Thymus (tissue), 11 donors: Measurements from ENCODE around the gene PROCA1. TPM values are rescaled to one million over a fixed set of nuclear protein-coding genes. Genes with fewer than 3 reads are reported as not detected.

Experiments
- DNase-seq, 9 donors: peaks; one replicate each; pipeline ENCODE4 v3.0.0-alpha.2; 2013; ENCODE audit warnings: low spot score in 9 of 9, low read depth in 6 of 9, missing footprints in 1 of 9
- H3K27ac ChIP-seq, 2 donors: one replicate each; pipeline ENCODE4 v1.5.1; 2013; ENCODE audit warnings: control low read depth in 1 of 2, low read depth in 1 of 2, low read length in 1 of 2, mild to moderate bottlenecking in 1 of 2, moderate library complexity in 1 of 2
- H3K27me3 ChIP-seq, 2 donors: one replicate each; pipeline ENCODE4 v1.5.1; 2013; ENCODE audit warnings: low read length in 1 of 2; ENCODE audit not compliant: control insufficient read depth in 2 of 2, insufficient read depth in 1 of 2
- H3K36me3 ChIP-seq, 2 donors: one replicate each; pipeline ENCODE4 v1.5.1; 2013; ENCODE audit warnings: low read length in 1 of 2, mild to moderate bottlenecking in 1 of 2, moderate library complexity in 1 of 2; ENCODE audit not compliant: control insufficient read depth in 2 of 2, insufficient read depth in 2 of 2
- H3K4me1 ChIP-seq, 2 donors: one replicate each; pipeline ENCODE4 v1.5.1; 2013; ENCODE audit warnings: low read length in 2 of 2; ENCODE audit not compliant: control insufficient read depth in 2 of 2, insufficient read depth in 2 of 2
- H3K4me3 ChIP-seq, 2 donors: one replicate each; pipeline ENCODE4 v1.5.1; 2013; ENCODE audit warnings: low read length in 2 of 2, control low read depth in 1 of 2, mild to moderate bottlenecking in 1 of 2
- H3K9me3 ChIP-seq, 2 donors: one replicate each; pipeline ENCODE4 v1.5.1; 2013; ENCODE audit warnings: low read length in 1 of 2, mild to moderate bottlenecking in 1 of 2; ENCODE audit not compliant: control insufficient read depth in 2 of 2, insufficient read depth in 1 of 2
- whole genome bisulfite sequencing: extraction: QIAGEN DNeasy Blood & Tissue Kit; methylation state at CpG from one replicate; pipeline ENCODE4 v1.1.7; 2013; 5-methylcytosine and 5-hydroxymethylcytosine counted together
- polyA plus RNA-seq: library from polyadenylated mRNA; stranded (reverse); fragments of 200-250 nt; gene quantifications from one replicate; pipeline ENCODE4 v1.2.3, GENCODE V29; 2013
- total RNA-seq: library from RNA; stranded (reverse); fragments of 120-200 nt; gene quantifications from one replicate; pipeline ENCODE4 v1.2.4, GENCODE V29; 2013
- donor health status: healthy.

Gene PROCA1
- total and polyA plus RNA-seq, 2 donors, result 1.0 to 11.3 TPM

DNA sequence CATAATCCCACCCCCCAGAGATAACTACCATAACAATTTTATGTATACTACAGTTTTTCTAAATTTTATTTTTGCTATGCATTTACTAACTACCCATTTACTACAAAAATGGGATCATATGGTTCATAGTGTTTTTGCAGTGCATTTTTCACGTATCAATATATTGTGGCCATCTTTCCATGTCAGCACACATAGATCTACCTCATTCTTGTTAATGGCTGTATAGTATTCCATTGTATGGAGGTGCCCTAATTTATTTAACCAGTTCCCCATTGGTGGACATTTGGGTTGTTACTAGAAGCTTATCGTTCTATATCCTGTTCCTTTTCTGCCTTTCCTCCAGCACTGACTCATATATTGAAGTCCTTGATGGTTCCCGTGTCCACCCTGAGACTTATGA, 22.7 kb downstream of the PROCA1 start:
- DNase-seq, result no peak
- no peak overlapping the region for H3K4me3 ChIP-seq
- no peaks in the 10 kb centered on the region for H3K4me1 ChIP-seq
- H3K36me3 ChIP-seq, result peaks cover 76 to 84% of the 10 kb centered on the region in 2 donors
- no peaks in the 10 kb centered on the region for H3K27me3 ChIP-seq
- no peak overlapping the region for H3K27ac ChIP-seq
- H3K9me3 ChIP-seq, result no peaks in the 10 kb centered on the region
- over 99% methylated on average over 3 of the region's 3 CpGs for WGBS

DNA sequence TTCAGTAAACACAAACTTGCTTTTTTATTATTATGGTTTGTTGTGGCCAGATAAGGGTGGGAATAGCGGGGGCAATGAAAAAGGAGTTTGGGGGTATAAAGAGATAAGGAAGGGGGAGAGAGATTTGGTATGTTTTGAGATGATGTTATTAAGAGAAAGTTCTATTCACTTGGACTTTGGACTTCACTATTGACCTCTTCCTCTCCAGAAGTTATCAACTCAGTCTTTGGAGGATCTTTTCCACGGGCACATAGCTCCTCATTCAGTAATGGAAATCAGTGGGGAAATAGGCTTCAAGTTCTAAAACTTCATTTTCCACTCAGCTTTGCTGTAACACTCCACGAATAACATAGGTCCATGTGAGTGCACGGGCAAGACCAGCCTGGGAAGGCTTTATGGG, 23.2 kb downstream of the PROCA1 start:
- over 99% methylated on average over 4 of the region's 4 CpGs for WGBS
- Histone ChIP-seq H3K4me3 (no peak overlapping the region), H3K27ac (no peak overlapping the region), H3K4me1 (no peaks in the 10 kb centered on the region), H3K9me3 (no peaks in the 10 kb centered on the region), H3K27me3 (no peaks in the 10 kb centered on the region), H3K36me3 (peaks cover 75 to 84% of the 10 kb centered on the region in 2 donors)
- no peak for DNase-seq

DNA sequence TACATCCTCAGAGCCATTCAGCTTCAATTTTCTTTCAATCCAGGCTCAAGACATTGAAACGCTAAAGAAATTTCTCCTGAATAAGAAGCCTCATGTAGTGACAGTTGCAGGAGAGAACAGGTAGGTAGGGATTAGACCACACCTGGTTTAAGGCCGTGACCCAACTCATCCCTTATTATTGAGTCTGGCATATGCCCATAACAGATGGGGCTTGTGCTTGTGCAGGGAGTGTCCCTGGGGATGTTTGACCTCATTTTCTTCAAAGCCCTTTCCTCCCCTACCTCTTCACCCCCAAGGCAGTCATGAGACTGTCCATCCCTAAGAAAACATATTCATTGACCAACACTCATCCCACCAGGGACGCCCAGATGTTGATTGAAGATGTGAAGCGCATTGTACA, 25.4 kb downstream of the PROCA1 start:
- H3K27ac ChIP-seq, result no peak overlapping the region
- H3K27me3 ChIP-seq, result no peaks in the 10 kb centered on the region
- no peaks in the 10 kb centered on the region for H3K9me3 ChIP-seq
- H3K4me3 ChIP-seq, result no peak overlapping the region
- DNase-seq, result no peak
- peaks cover 88 to 97% of the 10 kb centered on the region in 2 donors for H3K36me3 ChIP-seq
- no peaks in the 10 kb centered on the region for H3K4me1 ChIP-seq
- WGBS, result 96% methylated on average over 4 of the region's 4 CpGs

DNA sequence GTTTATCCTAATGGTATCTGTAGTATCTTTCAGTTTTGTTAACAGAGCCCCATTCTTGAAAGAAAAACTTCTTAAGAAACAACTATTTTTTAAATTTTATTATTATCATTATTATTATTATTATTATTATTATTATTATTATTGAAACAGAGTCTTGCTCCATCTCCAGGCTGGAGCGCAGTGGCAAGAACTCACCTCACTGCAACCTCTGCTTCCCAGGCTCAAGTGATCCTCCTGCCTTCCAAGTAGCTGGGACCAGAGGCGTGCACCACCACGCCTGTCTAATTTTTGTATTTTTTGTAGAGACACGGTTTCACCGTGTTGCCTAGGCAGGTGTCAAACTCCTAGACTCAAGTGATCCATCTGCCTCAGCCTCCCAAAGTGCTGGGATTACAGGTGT, 26.3 kb downstream of the PROCA1 start:
- no peaks in the 10 kb centered on the region for H3K27me3 ChIP-seq
- H3K9me3 ChIP-seq, result no peaks in the 10 kb centered on the region
- H3K4me3 ChIP-seq, result no peak overlapping the region
- H3K4me1 ChIP-seq, result no peaks in the 10 kb centered on the region
- no peak overlapping the region for H3K27ac ChIP-seq
- no peak for DNase-seq
- H3K36me3 ChIP-seq, result peaks cover 88 to 97% of the 10 kb centered on the region in 2 donors
- WGBS, result over 99% methylated on average over 5 of the region's 5 CpGs

DNA sequence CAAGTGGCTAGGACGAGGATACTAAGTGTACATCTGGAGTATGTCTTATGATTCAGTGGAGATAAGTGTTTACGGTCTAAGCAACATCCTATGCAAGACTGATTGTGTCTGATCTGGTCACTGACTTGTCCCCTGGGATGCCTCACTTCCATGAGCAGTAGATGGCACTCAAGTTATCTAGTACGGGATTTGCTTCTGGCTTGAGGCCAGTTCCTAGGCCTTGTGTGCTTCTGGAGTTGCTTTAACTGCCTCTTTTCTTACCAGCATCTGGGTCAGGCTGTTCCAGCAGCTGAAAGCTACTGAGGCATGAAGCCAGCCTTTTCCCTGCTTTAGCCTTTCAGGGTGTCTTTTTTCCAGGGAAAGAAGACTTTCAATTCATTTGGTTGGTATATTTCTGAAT, 26.7 kb downstream of the PROCA1 start:
- no peak for DNase-seq

DNA sequence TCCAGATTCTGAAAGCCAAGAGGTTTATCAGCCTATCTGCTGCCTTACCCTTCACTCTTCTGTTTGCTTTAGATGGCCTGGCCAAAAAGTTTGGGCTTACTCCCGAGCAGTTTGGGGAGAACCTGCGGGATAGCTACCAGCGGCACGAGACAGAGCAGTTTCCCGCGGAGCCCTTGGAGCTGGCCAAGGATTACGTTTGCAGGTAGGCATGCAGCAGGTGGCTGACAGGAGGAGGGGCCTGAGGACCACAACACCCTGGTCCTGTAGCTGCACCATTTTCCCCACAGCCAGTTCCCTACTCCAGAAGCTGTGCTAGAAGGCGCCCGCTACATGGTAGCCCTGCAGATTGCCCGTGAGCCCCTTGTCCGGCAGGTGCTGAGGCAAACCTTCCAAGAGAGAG, 29.0 kb downstream of the PROCA1 start:
- H3K4me1 ChIP-seq, result no peaks in the 10 kb centered on the region
- H3K36me3 ChIP-seq, result peaks cover 81 to 93% of the 10 kb centered on the region in 2 donors
- H3K27ac ChIP-seq, result no peak overlapping the region
- DNase-seq, result no peak
- H3K4me3 ChIP-seq, result no peak overlapping the region
- H3K9me3 ChIP-seq, result no peaks in the 10 kb centered on the region
- no peaks in the 10 kb centered on the region for H3K27me3 ChIP-seq
- WGBS, result 98% methylated on average over 11 of the region's 11 CpGs

More for the DNA sequence above, 26.7 kb downstream of the PROCA1 start:
- peaks cover 84 to 95% of the 10 kb centered on the region in 2 donors for H3K36me3 ChIP-seq
- H3K4me1 ChIP-seq, result no peaks in the 10 kb centered on the region
- H3K27me3 ChIP-seq, result no peaks in the 10 kb centered on the region
- H3K9me3 ChIP-seq, result no peaks in the 10 kb centered on the region
- no peak overlapping the region for H3K27ac ChIP-seq
- 88% methylated on average over 3 of the region's 3 CpGs for WGBS
- no peak overlapping the region for H3K4me3 ChIP-seq

DNA sequence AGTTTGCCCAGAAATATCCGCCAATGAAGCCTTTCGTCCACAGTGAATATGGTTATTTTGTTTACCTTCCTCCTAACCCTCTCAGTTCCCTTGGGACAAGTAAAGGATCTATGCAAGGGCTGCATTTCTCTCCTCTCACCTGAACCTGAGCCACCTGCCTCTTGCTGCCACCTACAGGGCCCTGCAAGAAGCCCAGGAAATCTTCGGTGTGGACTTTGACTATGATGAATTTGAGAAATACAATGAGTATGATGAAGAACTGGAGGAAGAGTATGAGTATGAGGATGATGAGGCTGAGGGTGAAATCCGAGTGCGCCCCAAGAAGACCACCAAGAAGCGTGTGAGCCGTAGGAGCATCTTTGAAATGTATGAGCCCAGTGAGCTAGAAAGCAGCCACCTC, 35.7 kb downstream of the PROCA1 start:
- no peak for DNase-seq
- Histone ChIP-seq H3K27ac (no peak overlapping the region), H3K27me3 (no peaks in the 10 kb centered on the region), H3K4me1 (no peaks in the 10 kb centered on the region), H3K36me3 (peaks cover 80 to 94% of the 10 kb centered on the region in 2 donors), H3K4me3 (no peak overlapping the region), H3K9me3 (no peaks in the 10 kb centered on the region)
- 94% methylated on average over 7 of the region's 7 CpGs for WGBS

DNA sequence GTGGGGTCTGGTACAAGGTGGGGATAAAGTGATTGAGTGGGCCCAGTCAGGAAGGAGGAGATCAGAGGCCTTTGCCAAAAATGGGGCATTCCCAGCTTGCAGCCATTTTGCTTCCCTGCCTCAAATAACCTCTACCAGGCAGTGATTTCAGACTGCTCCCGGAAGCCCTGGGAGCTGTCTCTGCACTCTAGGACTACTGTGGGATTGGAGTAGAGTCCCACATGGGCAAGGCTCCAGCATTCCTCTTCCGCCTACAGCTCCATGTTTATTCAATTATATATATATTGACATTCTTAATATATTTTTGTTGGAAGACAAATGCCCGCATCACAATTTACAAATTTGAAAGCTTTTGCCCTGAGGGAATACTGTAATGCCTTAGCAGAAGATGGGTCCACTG, 36.2 kb downstream of the PROCA1 start:
- Histone ChIP-seq H3K4me3 (no peak overlapping the region), H3K27me3 (no peaks in the 10 kb centered on the region), H3K4me1 (no peaks in the 10 kb centered on the region), H3K36me3 (peaks cover 76 to 92% of the 10 kb centered on the region in 2 donors), H3K9me3 (no peaks in the 10 kb centered on the region), H3K27ac (no peak overlapping the region)
- DNase-seq, result no peak
- WGBS, result 97% methylated on average over 3 of the region's 3 CpGs

DNA sequence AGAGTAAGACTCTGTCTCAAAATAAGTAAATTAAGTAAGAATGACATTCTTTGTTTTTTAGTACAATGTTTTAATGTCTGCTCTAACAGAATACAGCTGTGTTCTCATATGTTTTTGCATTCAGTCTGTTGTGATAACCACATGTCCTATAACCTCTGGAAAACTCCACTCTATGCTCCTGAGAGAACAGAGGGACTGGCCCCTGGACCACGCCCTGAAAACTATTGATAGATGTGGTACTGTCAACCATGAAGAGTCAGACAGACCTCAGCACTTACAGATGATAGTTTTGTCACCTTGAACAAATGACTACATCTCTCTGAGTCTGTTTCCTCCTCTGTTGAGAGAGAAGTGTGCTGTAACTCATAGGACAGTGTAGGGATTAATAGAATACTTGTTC, 41.8 kb downstream of the PROCA1 start:
- H3K4me1 ChIP-seq, result no peaks in the 10 kb centered on the region
- H3K36me3 ChIP-seq, result peaks cover 48 to 66% of the 10 kb centered on the region in 2 donors
- H3K4me3 ChIP-seq, result no peak overlapping the region
- no peaks in the 10 kb centered on the region for H3K9me3 ChIP-seq
- DNase-seq, result no peak
- H3K27me3 ChIP-seq, result no peaks in the 10 kb centered on the region
- H3K27ac ChIP-seq, result no peak overlapping the region
- WGBS, result 99% methylated on average over 1 of the region's 1 CpG

DNA sequence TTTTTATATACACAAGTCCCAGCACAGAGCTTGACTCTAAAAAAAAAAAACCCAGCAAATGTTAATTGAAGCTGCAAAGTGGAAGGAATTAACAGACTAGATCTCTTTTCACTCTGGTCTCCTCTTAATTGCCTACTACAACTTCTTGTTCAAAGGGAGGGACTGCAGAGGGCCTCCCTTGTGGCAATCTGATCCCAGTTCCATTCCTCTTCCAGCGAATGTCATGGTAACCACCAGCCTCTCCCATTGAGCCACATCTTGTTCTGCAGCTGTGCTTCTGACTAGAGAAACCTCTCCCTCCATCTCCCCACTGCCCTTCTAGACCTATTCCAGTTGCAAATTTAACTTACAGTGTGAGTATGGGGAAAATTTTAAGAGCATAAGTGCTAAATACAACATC, 43.8 kb downstream of the PROCA1 start:
- 94% methylated on average over 1 of the region's 1 CpG for WGBS
- no peaks in the 10 kb centered on the region for H3K9me3 ChIP-seq
- H3K4me1 ChIP-seq, result peaks cover 0 to 5% of the 10 kb centered on the region in 2 donors
- H3K27me3 ChIP-seq, result no peaks in the 10 kb centered on the region
- no peak overlapping the region for H3K27ac ChIP-seq
- peaks cover 30 to 50% of the 10 kb centered on the region in 2 donors for H3K36me3 ChIP-seq
- no peak overlapping the region for H3K4me3 ChIP-seq
- DNase-seq, result no peak
